ENCODE results near the gene VWF. TPM values are rescaled to one million over a fixed set of nuclear protein-coding genes. Genes with fewer than 3 reads are reported as not detected.

The VWF gene
- total RNA-seq, 1 experiment from 2014 or later, result not detected

DNA sequence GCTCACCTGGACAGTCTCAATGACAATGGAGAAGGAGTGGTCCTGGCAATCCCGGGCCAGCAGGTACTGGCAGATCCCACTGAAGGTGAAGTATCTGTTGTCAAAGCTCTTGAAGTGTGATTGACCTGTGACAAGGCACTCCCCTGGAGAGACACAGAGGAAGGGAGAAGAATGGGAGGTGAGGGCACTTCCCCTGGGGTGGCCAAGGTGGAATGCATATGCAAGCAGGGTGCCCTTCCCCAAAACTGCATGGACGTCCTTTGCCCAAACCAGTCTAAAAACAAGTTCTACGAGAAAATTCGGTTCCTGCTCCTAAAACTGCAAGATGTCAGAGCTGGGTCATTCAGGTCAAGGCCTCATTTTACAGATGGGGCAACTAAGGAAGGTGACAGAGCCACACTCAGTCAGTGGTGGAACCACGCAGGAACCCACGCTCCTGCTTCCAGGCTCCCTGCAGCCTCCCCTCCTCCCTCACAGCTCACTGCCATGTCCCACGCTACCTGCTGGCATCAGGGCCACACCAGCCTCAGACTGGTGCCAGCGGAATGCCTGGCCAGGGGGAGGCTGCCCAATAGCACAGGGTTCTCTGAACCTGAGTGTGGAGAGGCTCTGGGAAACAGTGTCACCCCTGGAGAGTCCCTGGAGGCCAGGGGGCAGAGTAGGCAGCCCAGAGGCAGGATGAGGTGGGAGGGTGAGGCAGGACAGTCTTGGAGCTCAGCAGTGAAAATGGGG, 59.2 kb downstream of the VWF start:
- ATAC-seq, result no peak
- intact Hi-C loops (cut with micrococcal nuclease), result loop anchor here (5.0 kb wide), 1 partner anchor 117 kb away; no protein-coding TSS in a partner anchor

DNA sequence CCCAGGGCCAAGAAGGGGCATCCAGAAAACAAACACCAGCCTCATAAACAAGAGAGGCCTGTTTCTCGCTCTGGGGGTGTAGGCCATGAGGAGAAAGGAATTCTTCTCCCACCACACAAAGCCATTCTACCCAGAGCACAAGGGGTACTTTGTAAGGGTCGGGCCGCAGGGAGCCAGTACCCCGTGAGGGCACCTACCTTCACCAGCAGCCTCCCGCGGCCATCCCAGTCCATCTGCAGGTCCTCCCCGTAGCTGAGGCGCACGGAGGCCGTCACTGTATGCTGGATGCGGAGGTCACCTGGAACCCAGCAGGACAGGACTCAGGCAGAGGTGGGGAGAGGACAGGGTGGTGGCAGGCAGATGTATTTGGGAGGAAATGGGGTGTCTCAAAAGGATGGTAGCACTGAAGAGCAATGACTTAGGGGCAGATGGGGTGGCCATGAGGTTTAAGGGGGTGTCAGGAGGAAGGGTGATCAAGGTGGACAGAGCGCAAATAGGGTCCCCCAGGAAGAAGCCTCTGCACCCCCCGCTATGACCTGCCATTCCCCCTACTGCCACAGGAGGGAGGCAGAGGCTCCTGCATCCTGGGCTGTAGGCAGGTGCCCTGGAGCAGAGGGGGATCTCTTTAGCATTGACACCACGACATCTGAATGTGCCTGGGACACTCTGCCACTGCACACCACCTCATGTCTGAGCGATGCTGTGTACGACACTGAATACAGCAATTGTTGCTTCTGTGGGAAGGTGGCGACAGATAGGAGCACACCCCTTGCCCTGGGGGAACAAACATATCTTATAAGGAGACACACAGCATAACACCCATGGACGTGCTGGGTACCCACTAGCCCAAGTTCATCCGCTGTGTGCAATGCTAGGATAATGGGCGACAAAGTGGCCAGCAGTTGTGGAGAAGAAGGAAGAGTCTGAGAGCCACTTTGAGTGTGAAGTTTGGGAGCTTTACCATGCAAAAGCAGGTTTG, 61.4 kb downstream of the VWF start:
- peak; percentile 56 for DNase-seq
- Histone ChIP-seq H3K9me3 (ENCODE audit: low read length) (no peaks in the 10 kb centered on the region), H3K36me3 (ENCODE audit: low read depth, low read length) (no peaks in the 10 kb centered on the region), H3F3A (ENCODE audit: low read length, unreplicated experiment) (no peaks in the 10 kb centered on the region), H3K9ac (ENCODE audit: low read length) (no peak overlapping the region), H2AFZ (ENCODE audit: low read length) (0 out of 2 replicates have a peak overlapping the region, but pooled peaks have one; percentile 33), H4K20me1 (ENCODE audit: low read length) (no peaks in the 10 kb centered on the region), H3K4me1 (ENCODE audit: insufficient read depth, low read length) (no peaks in the 10 kb centered on the region), H3K9me2 (replicated peaks; ENCODE audit: low read length) (no peaks in the 10 kb centered on the region), H3K27ac (ENCODE audit: low read length) (no peak overlapping the region), H3K27me3 (ENCODE audit: low read length) (no peaks in the 10 kb centered on the region), H3K79me2 (ENCODE audit: low read length) (no peaks in the 10 kb centered on the region), H3K4me2 (ENCODE audit: low read length) (no peak overlapping the region), H3K4me3 (ENCODE audit: low read length) (no peak overlapping the region)
- POLR2A ChIA-PET (ENCODE audit: unreplicated experiment), result no interaction called here
- BruUV-seq (replicated peaks), result no TSS peak
- CTCF ChIA-PET, result no interaction called here
- peak; percentile 75 for ATAC-seq
- intact Hi-C loops (cut with micrococcal nuclease), result loop anchor here (1.0 kb wide), 1 partner anchor 222 kb away; no protein-coding TSS in a partner anchor
- TF ChIP-seq, protein P1, sequence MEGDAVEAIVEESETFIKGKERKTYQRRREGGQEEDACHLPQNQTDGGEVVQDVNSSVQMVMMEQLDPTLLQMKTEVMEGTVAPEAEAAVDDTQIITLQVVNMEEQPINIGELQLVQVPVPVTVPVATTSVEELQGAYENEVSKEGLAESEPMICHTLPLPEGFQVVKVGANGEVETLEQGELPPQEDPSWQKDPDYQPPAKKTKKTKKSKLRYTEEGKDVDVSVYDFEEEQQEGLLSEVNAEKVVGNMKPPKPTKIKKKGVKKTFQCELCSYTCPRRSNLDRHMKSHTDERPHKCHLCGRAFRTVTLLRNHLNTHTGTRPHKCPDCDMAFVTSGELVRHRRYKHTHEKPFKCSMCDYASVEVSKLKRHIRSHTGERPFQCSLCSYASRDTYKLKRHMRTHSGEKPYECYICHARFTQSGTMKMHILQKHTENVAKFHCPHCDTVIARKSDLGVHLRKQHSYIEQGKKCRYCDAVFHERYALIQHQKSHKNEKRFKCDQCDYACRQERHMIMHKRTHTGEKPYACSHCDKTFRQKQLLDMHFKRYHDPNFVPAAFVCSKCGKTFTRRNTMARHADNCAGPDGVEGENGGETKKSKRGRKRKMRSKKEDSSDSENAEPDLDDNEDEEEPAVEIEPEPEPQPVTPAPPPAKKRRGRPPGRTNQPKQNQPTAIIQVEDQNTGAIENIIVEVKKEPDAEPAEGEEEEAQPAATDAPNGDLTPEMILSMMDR (conservative IDR thresholded peaks at IDR 0.05; ENCODE audit: low read depth, low read length), result peak; percentile 81
- TF ChIP-seq EZH2 (IDR thresholded peaks at IDR 0.05; ENCODE audit: low read length, unreplicated experiment) (no peak), EZH2phosphoT487 (IDR thresholded peaks at IDR 0.05; ENCODE audit: borderline replicate concordance, low read length) (no peak)

More for the DNA sequence above, 59.2 kb downstream of the VWF start:
- ChIA-PET CTCF (no interaction called here), POLR2A (ENCODE audit: unreplicated experiment) (interaction anchor here (0.6 kb wide), 1 partner anchor 128 kb away, joined by 3 read pairs; no protein-coding TSS in a partner anchor)
- Histone ChIP-seq H3K27me3 (ENCODE audit: low read length) (no peaks in the 10 kb centered on the region), H3K9me3 (ENCODE audit: low read length) (no peaks in the 10 kb centered on the region), H4K20me1 (ENCODE audit: low read length) (no peaks in the 10 kb centered on the region), H3K9ac (ENCODE audit: low read length) (no peak overlapping the region), H3K36me3 (ENCODE audit: low read depth, low read length) (no peaks in the 10 kb centered on the region), H3K4me3 (ENCODE audit: low read length) (no peak overlapping the region), H3K4me2 (ENCODE audit: low read length) (no peak overlapping the region), H3K27ac (ENCODE audit: low read length) (no peak overlapping the region), H3K79me2 (ENCODE audit: low read length) (no peaks in the 10 kb centered on the region), H3K9me2 (replicated peaks; ENCODE audit: low read length) (no peaks in the 10 kb centered on the region), H3K4me1 (ENCODE audit: insufficient read depth, low read length) (peaks cover 9% of the 10 kb centered on the region; the same call in 1 of the 2 replicates), H3F3A (ENCODE audit: low read length, unreplicated experiment) (no peaks in the 10 kb centered on the region), H2AFZ (ENCODE audit: low read length) (no peak overlapping the region)
- TF ChIP-seq EZH2 (IDR thresholded peaks at IDR 0.05; ENCODE audit: low read length, unreplicated experiment) (no peak), EZH2phosphoT487 (IDR thresholded peaks at IDR 0.05; ENCODE audit: borderline replicate concordance, low read length) (no peak)
- TF ChIP-seq, protein P1 (conservative IDR thresholded peaks at IDR 0.05; ENCODE audit: low read depth, low read length), result no peak
- DNase-seq, result no peak
- BruUV-seq (replicated peaks), result no TSS peak

Data from PC-3 (cell line).